OCI-LY1 (cell line): ENCODE results near the gene KIF16B.

Source experiments
- H2AFZ ChIP-seq: fragments of 200-600 bp; sonication (generic), shearing (Covaris generic); 2 replicates; pipeline ENCODE4 v1.6.0; 2014; ENCODE audit warnings: antibody characterized with exemption, mild to moderate bottlenecking, low read length
- H3F3A ChIP-seq: fragments of 200-600 bp; sonication (generic), shearing (Covaris generic); 2 replicates; pipeline ENCODE4 v1.6.0; 2014; ENCODE audit warnings: mild to moderate bottlenecking, antibody characterized with exemption, low read length, moderate library complexity; ENCODE audit not compliant: insufficient read depth
- H3K27ac ChIP-seq: fragments of 200-600 bp; sonication (generic); 2 replicates; pipeline ENCODE4 v1.5.1; 2014; ENCODE audit warnings: low read length, mixed run types, mild to moderate bottlenecking, low read depth; ENCODE audit not compliant: poor library complexity, severe bottlenecking
- H3K27me3 ChIP-seq: fragments of 200-600 bp; sonication (generic); 2 replicates; pipeline ENCODE4 v1.6.0; 2014; ENCODE audit warnings: antibody characterized with exemption, mild to moderate bottlenecking, low read length, moderate library complexity; ENCODE audit not compliant: insufficient read depth
- H3K36me3 ChIP-seq: fragments of 200-600 bp; sonication (generic); 2 replicates; pipeline ENCODE4 v1.6.1; 2014; ENCODE audit warnings: mild to moderate bottlenecking, antibody characterized with exemption, low read length, moderate library complexity, mixed read lengths; ENCODE audit not compliant: insufficient read depth
- H3K4me1 ChIP-seq: fragments of 200-600 bp; sonication (generic); 2 replicates; pipeline ENCODE4 v1.5.1; 2014; ENCODE audit warnings: mild to moderate bottlenecking, low read length, moderate library complexity; ENCODE audit not compliant: insufficient read depth, severe bottlenecking
- H3K4me2 ChIP-seq: fragments of 200-600 bp; sonication (generic), shearing (Covaris generic); 2 replicates; pipeline ENCODE4 v1.6.1; 2014; ENCODE audit warnings: low read length
- H3K4me3 ChIP-seq: fragments of 200-600 bp; sonication (generic); 2 replicates; pipeline ENCODE4 v1.5.1; 2014; ENCODE audit warnings: low read length, low read depth, mild to moderate bottlenecking, mixed read lengths; ENCODE audit not compliant: poor library complexity, severe bottlenecking
- H3K79me2 ChIP-seq: fragments of 200-600 bp; shearing (Covaris generic); 2 replicates; pipeline ENCODE4 v1.6.1; 2016; ENCODE audit warnings: mixed run types, low read length, mixed read lengths; ENCODE audit not compliant: insufficient read depth
- H3K9ac ChIP-seq: fragments of 200-600 bp; sonication (generic), shearing (Covaris generic); 2 replicates; pipeline ENCODE4 v1.6.1; 2014; ENCODE audit warnings: mild to moderate bottlenecking, low read length, mixed read lengths
- H3K9me2 ChIP-seq: fragments of 200-600 bp; sonication (generic), shearing (Covaris generic); 2 replicates; pipeline ENCODE4 v1.6.1; 2014; ENCODE audit warnings: low read depth, mild to moderate bottlenecking, low read length, mixed read lengths
- H3K9me3 ChIP-seq: fragments of 200-600 bp; shearing (Covaris generic); 2 replicates; pipeline ENCODE4 v1.6.1; 2014; ENCODE audit warnings: low read length, mixed read lengths
- H4K20me1 ChIP-seq: fragments of 200-600 bp; sonication (generic), shearing (Covaris generic); 2 replicates; pipeline ENCODE4 v1.6.0; 2016; ENCODE audit warnings: mild to moderate bottlenecking, low read length; ENCODE audit not compliant: insufficient read depth
- EZH2 ChIP-seq: fragments of 200-600 bp; sonication (generic), shearing (Covaris generic); IDR thresholded peaks from 2 replicates; pipeline ENCODE4 v1.8.0; 2017; ENCODE audit warnings: borderline replicate concordance, mixed run types, mild to moderate bottlenecking, antibody characterized with exemption, low read length, moderate library complexity, mixed read lengths
- TF ChIP-seq, protein P1 (sequence below): fragments of 200-600 bp; sonication (generic), shearing (Covaris generic); IDR thresholded peaks from 2 replicates; pipeline ENCODE4 v1.5.1; 2017; ENCODE audit warnings: mild to moderate bottlenecking, antibody characterized with exemption, low read length, moderate library complexity, mixed read lengths

The KIF16B gene

DNA sequence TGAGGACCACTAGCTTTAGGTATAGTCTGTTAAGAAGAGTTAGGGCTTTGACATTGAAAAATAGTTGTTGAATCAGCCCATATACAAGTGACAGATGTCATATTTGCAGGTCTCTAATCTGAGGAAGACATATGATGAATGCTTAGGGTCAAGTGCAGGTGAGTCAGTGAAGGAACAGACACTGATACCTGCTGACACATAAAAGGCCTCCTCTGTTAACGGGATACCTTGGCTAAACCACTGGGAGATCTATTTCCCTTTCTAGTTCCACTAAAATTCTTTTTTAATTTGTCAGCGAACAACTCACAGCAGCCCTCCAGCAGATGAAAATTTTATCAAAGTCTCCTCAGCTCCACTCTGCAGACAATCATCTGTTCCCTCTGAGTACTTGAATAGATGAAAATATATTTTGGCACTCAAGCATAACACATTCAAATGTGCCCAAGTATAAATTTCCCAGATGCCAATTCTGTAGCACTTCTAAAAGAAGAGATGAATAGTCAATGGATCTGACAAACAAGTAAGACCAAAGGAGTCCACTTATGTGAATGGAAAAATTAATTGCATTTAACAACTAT lies 154.0 kb downstream of the KIF16B start:
- H3K36me3 ChIP-seq: peaks cover 13% of the 10 kb centered on the region
- H3K9ac ChIP-seq: no peak overlapping the region
- H3K9me2 ChIP-seq: no peaks in the 10 kb centered on the region
- no peak overlapping the region for H2AFZ ChIP-seq
- H3K4me3 ChIP-seq: no peak overlapping the region
- H3K4me1 ChIP-seq: no peaks in the 10 kb centered on the region
- H3K27ac ChIP-seq: no peak overlapping the region
- no peaks in the 10 kb centered on the region for H3K9me3 ChIP-seq
- H3K79me2 ChIP-seq: no peaks in the 10 kb centered on the region
- no peak for TF ChIP-seq EZH2
- TF ChIP-seq, protein P1, sequence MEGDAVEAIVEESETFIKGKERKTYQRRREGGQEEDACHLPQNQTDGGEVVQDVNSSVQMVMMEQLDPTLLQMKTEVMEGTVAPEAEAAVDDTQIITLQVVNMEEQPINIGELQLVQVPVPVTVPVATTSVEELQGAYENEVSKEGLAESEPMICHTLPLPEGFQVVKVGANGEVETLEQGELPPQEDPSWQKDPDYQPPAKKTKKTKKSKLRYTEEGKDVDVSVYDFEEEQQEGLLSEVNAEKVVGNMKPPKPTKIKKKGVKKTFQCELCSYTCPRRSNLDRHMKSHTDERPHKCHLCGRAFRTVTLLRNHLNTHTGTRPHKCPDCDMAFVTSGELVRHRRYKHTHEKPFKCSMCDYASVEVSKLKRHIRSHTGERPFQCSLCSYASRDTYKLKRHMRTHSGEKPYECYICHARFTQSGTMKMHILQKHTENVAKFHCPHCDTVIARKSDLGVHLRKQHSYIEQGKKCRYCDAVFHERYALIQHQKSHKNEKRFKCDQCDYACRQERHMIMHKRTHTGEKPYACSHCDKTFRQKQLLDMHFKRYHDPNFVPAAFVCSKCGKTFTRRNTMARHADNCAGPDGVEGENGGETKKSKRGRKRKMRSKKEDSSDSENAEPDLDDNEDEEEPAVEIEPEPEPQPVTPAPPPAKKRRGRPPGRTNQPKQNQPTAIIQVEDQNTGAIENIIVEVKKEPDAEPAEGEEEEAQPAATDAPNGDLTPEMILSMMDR: no peak
- H3F3A ChIP-seq: no peaks in the 10 kb centered on the region
- H4K20me1 ChIP-seq: no peaks in the 10 kb centered on the region
- H3K4me2 ChIP-seq: no peak overlapping the region
- no peaks in the 10 kb centered on the region for H3K27me3 ChIP-seq

DNA sequence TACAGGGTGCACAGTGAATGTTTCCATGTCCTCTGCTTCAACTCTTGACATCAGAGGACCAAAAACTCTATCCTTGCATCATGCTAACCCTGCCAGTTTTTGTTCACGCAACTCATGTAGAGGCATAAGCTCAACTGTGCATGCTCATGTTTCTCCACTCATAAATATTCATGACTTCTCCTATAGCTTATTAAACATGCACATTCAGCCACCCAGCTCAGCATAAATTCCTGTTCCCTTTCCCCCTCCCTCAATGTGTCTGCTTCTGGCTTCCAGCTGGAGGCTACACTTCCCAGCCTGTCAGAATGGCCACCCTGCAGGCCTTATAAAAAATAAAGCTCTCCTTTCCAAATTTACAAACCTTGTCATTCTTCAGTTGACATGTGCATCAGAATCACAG lies 154.6 kb downstream of the KIF16B start:
- no peak overlapping the region for H2AFZ ChIP-seq
- no peaks in the 10 kb centered on the region for H3K9me2 ChIP-seq
- no peak overlapping the region for H3K9ac ChIP-seq
- H3K9me3 ChIP-seq: no peaks in the 10 kb centered on the region
- no peaks in the 10 kb centered on the region for H3K4me1 ChIP-seq
- no peak overlapping the region for H3K4me3 ChIP-seq
- H3K36me3 ChIP-seq: peaks cover 7% of the 10 kb centered on the region
- H3K79me2 ChIP-seq: no peaks in the 10 kb centered on the region
- no peak overlapping the region for H3K4me2 ChIP-seq
- TF ChIP-seq, protein P1: no peak
- no peak for TF ChIP-seq EZH2
- no peaks in the 10 kb centered on the region for H4K20me1 ChIP-seq
- H3F3A ChIP-seq: no peaks in the 10 kb centered on the region
- H3K27ac ChIP-seq: no peak overlapping the region
- H3K27me3 ChIP-seq: no peaks in the 10 kb centered on the region

DNA sequence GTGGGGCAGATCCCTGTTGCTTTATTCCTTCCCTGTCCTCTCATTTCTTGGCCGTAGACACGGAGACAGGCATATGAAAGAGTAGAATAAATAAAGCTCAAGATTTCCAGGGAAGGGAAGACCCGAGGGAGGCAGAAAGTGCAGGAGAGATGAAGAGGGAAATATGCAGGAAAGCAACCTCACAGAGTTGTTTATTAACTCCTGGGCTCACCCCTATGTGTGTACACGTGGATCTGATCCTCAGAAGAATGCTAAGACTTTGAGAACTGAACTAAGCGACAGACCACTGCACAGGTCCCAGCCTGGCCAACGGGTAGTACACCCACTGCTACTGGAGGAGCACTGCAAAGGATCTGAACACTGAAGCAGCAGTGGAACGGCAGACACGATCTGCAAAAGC lies 156.2 kb downstream of the KIF16B start:
- no peaks in the 10 kb centered on the region for H3F3A ChIP-seq
- no peaks in the 10 kb centered on the region for H3K4me1 ChIP-seq
- no peaks in the 10 kb centered on the region; the same call in 1 of the 2 replicates for H3K36me3 ChIP-seq
- H3K79me2 ChIP-seq: no peaks in the 10 kb centered on the region
- TF ChIP-seq EZH2: no peak
- TF ChIP-seq, protein P1: no peak
- no peaks in the 10 kb centered on the region for H3K9me2 ChIP-seq
- H3K9ac ChIP-seq: no peak overlapping the region
- H3K27ac ChIP-seq: no peak overlapping the region
- H4K20me1 ChIP-seq: no peaks in the 10 kb centered on the region
- H3K4me3 ChIP-seq: no peak overlapping the region
- no peak overlapping the region for H3K4me2 ChIP-seq
- H3K9me3 ChIP-seq: no peaks in the 10 kb centered on the region
- no peaks in the 10 kb centered on the region for H3K27me3 ChIP-seq
- no peak overlapping the region for H2AFZ ChIP-seq
